GM18867 (cell line): ENCODE measurements around the gene TMEM184B.

Source experiments
- ATAC-seq: cut with Tn5 transposase; IDR thresholded peaks from one replicate; pipeline ENCODE4 v1.9.1; 2021; ENCODE audit warnings: mild to moderate bottlenecking, moderate library complexity; ENCODE audit not compliant: unreplicated experiment

The TMEM184B gene

GRCh38 chr22:38207898-38208432 lies 64.8 kb downstream of the TMEM184B start:
- no peak for ATAC-seq

GRCh38 chr22:38205261-38206128 lies 67.3 kb downstream of the TMEM184B start:
- no peak for ATAC-seq

- no peak for ATAC-seq
These were observed 68.0 kb downstream of the TMEM184B start for GRCh38 chr22:38204784-38205183.

- no peak for ATAC-seq
These were observed 68.8 kb downstream of the TMEM184B start for GRCh38 chr22:38203855-38204514.

- ATAC-seq, result no peak
These were observed 69.6 kb downstream of the TMEM184B start for GRCh38 chr22:38203090-38203810.

GRCh38 chr22:38202437-38203089 lies 70.2 kb downstream of the TMEM184B start:
- ATAC-seq, result peak; percentile 27

GRCh38 chr22:38201711-38202436 lies 70.9 kb downstream of the TMEM184B start, which contains the start of gene MAFF:
Gene MAFF, plus strand, starts transcription at chr22:38201994. Its CDS starts 11,860 bp downstream, at chr22:38213854.
- ATAC-seq, result peak; percentile 65

GRCh38 chr22:38201371-38201710 lies 71.5 kb downstream of the TMEM184B start:
- no peak for ATAC-seq

GRCh38 chr22:38199826-38200559 lies 72.8 kb downstream of the TMEM184B start:
- no peak for ATAC-seq

GRCh38 chr22:38196791-38197419 lies 75.9 kb downstream of the TMEM184B start:
- ATAC-seq, result no peak

- no peak for ATAC-seq
These were observed 79.2 kb downstream of the TMEM184B start for GRCh38 chr22:38193580-38193979.

GRCh38 chr22:38192475-38192863 lies 80.3 kb downstream of the TMEM184B start:
- no peak for ATAC-seq

GRCh38 chr22:38191731-38192474 lies 80.9 kb downstream of the TMEM184B start:
- ATAC-seq, result no peak

- ATAC-seq, result no peak
These were observed 81.8 kb downstream of the TMEM184B start for GRCh38 chr22:38191055-38191454.

- no peak for ATAC-seq
These were observed 82.2 kb downstream of the TMEM184B start for GRCh38 chr22:38190581-38190980.

GRCh38 chr22:38189104-38189503 lies 83.7 kb downstream of the TMEM184B start:
- ATAC-seq, result no peak

GRCh38 chr22:38187413-38188212 lies 85.2 kb downstream of the TMEM184B start:
- ATAC-seq, result no peak
